ENCODE results near the gene OPCML. TPM values are rescaled to one million over a fixed set of nuclear protein-coding genes. Genes with fewer than 3 reads are reported as not detected.

OPCML gene
- polyA plus RNA-seq, 3 donors = not detected

DNA sequence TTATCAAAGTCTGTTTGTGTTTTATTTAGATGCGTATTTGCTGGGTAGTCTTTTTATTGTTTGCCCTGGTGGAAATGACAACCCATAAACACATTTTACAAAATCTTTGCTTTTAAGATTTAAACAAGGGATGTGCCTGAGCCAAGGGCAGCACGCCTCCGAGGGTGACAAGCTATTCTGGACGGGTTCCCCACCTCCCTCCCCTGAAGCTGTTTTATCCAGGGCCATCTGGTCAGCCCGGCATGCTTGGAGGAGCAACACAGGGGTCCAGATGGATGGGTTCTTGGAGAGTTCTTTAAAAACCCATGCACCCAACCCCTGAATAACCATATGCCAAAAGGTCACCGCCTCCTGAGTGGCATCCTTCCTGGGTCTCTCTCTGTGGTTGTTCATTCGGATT, 408.9 kb downstream of the OPCML start:
- Histone ChIP-seq H3K27me3 (ENCODE audit: control insufficient read depth in 2 of 2, insufficient read depth in 2 of 2, low read length in 2 of 2) (no peaks in the 10 kb centered on the region), H4K20me1 (ENCODE audit: insufficient read depth, low read length) (no peaks in the 10 kb centered on the region), H3K27ac (ENCODE audit: low read depth in 1 of 2, low read length in 2 of 2) (no peak overlapping the region), H3K4me1 (ENCODE audit: control insufficient read depth in 1 of 2, insufficient read depth in 2 of 2, low read length in 2 of 2) (no peaks in the 10 kb centered on the region), H3K4me3 (replicated peaks in 1 of 3; ENCODE audit: low read depth in 2 of 3, low read length in 3 of 3) (no peak overlapping the region), H3K79me2 (ENCODE audit: insufficient read depth, low read length) (no peaks in the 10 kb centered on the region), H3K9ac (ENCODE audit: insufficient read depth, low read length, poor library complexity, severe bottlenecking) (no peak overlapping the region), H3K9me3 (replicated peaks in 1 of 2; ENCODE audit: control insufficient read depth in 1 of 2, insufficient read depth in 1 of 2, low read length in 2 of 2) (no peaks in the 10 kb centered on the region), H2AFZ (ENCODE audit: insufficient read depth, low read depth, low read length, poor library complexity, severe bottlenecking) (no peak overlapping the region), H3K36me3 (replicated peaks in 1 of 2; ENCODE audit: control insufficient read depth in 1 of 2, insufficient read depth in 2 of 2, low read length in 2 of 2) (no peaks in the 10 kb centered on the region), H3K4me2 (replicated peaks; ENCODE audit: extremely low read depth, low read length, poor library complexity, severe bottlenecking) (no peak overlapping the region)
- no peak overlapping the region for H3K4me3 Mint-ChIP-seq
- no peaks in the 10 kb centered on the region for H3K36me3 Mint-ChIP-seq
- no peak overlapping the region for H3K27ac Mint-ChIP-seq
- intact Hi-C loops (cut with micrococcal nuclease) = loop anchor here in 1 of 2 donors (5.0 kb wide), 1 partner anchor 699 kb away; no protein-coding TSS in a partner anchor
- no peaks in the 10 kb centered on the region for H3K4me1 Mint-ChIP-seq
- TF ChIP-seq, protein P1, sequence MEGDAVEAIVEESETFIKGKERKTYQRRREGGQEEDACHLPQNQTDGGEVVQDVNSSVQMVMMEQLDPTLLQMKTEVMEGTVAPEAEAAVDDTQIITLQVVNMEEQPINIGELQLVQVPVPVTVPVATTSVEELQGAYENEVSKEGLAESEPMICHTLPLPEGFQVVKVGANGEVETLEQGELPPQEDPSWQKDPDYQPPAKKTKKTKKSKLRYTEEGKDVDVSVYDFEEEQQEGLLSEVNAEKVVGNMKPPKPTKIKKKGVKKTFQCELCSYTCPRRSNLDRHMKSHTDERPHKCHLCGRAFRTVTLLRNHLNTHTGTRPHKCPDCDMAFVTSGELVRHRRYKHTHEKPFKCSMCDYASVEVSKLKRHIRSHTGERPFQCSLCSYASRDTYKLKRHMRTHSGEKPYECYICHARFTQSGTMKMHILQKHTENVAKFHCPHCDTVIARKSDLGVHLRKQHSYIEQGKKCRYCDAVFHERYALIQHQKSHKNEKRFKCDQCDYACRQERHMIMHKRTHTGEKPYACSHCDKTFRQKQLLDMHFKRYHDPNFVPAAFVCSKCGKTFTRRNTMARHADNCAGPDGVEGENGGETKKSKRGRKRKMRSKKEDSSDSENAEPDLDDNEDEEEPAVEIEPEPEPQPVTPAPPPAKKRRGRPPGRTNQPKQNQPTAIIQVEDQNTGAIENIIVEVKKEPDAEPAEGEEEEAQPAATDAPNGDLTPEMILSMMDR (IDR thresholded peaks at IDR 0.05) = no peak
- WGBS (ENCODE audit: insufficient coverage) = no CpG with 5 or more reads among the region's 7 CpGs
- H3K27me3 Mint-ChIP-seq (ENCODE audit: low read depth in 3 of 3) = peaks cover 0 to 3% (median 0%) of the 10 kb centered on the region in 3 donors
- no peak for DNase-seq
- H3K9me3 Mint-ChIP-seq = peaks cover 0 to 2% (median 0%) of the 10 kb centered on the region in 7 donors

DNA sequence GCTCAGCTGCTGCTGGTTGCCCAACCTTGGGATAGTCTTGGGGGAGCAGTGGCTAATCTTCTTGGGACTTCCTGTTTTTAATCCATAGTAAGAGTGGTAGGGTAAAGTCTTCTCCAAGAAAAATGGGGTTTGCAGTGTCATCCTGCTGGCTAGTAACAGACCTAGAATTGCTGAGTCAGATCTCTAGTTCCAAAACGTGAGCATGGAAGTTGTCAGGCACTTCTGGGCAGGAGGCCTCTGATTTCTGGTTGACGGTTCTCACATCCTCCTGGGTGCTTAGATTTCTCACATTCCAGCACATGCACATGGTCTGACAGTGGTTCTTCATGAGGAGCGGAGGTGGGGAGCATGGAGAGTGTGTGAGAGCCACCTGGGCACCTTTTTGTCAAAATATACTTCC, 410.0 kb downstream of the OPCML start:
- no peak for DNase-seq
- Histone ChIP-seq H3K9ac (ENCODE audit: insufficient read depth, low read length, poor library complexity, severe bottlenecking) (no peak overlapping the region), H3K27ac (ENCODE audit: low read depth in 1 of 2, low read length in 2 of 2) (no peak overlapping the region), H3K36me3 (replicated peaks in 1 of 2; ENCODE audit: control insufficient read depth in 1 of 2, insufficient read depth in 2 of 2, low read length in 2 of 2) (no peaks in the 10 kb centered on the region), H3K27me3 (ENCODE audit: control insufficient read depth in 2 of 2, insufficient read depth in 2 of 2, low read length in 2 of 2) (no peaks in the 10 kb centered on the region), H3K9me3 (replicated peaks in 1 of 2; ENCODE audit: control insufficient read depth in 1 of 2, insufficient read depth in 1 of 2, low read length in 2 of 2) (no peaks in the 10 kb centered on the region), H3K4me1 (ENCODE audit: control insufficient read depth in 1 of 2, insufficient read depth in 2 of 2, low read length in 2 of 2) (no peaks in the 10 kb centered on the region), H3K4me2 (replicated peaks; ENCODE audit: extremely low read depth, low read length, poor library complexity, severe bottlenecking) (no peak overlapping the region), H2AFZ (ENCODE audit: insufficient read depth, low read depth, low read length, poor library complexity, severe bottlenecking) (no peak overlapping the region), H3K4me3 (replicated peaks in 1 of 3; ENCODE audit: low read depth in 2 of 3, low read length in 3 of 3) (no peak overlapping the region), H4K20me1 (ENCODE audit: insufficient read depth, low read length) (no peaks in the 10 kb centered on the region), H3K79me2 (ENCODE audit: insufficient read depth, low read length) (no peaks in the 10 kb centered on the region)
- Mint-ChIP-seq H3K4me1 (no peaks in the 10 kb centered on the region), H3K36me3 (no peaks in the 10 kb centered on the region), H3K27me3 (ENCODE audit: low read depth in 3 of 3) (peaks cover 0 to 3% (median 0%) of the 10 kb centered on the region in 3 donors), H3K27ac (no peak overlapping the region), H3K4me3 (no peak overlapping the region), H3K9me3 (no peaks in the 10 kb centered on the region)
- TF ChIP-seq, protein P1 (IDR thresholded peaks at IDR 0.05) = no peak
- WGBS (ENCODE audit: insufficient coverage) = 0% methylated on average over 1 of the region's 3 CpGs
- intact Hi-C loops (cut with micrococcal nuclease) = loop anchor here in 1 of 2 donors (5.0 kb wide), 1 partner anchor 700 kb away; no protein-coding TSS in a partner anchor
